Body of pancreas (tissue), 4 donors: Measurements from ENCODE around the gene NKX2-1. TPM values are rescaled to one million over a fixed set of nuclear protein-coding genes. Genes with fewer than 3 reads are reported as not detected.

Experiments
- ATAC-seq: fragments of 150-250 bp; one replicate; pipeline ENCODE4 v1.9.1; 2016
- DNase-seq, 4 donors: peaks; one replicate each; pipeline ENCODE4 v3.0.0-alpha.2; 2019
- H3K27ac ChIP-seq, 4 donors: fragments of 200-600 bp; sonication (generic); 1 replicate in 3 of 4; 2 replicates in 1 of 4; pipeline versions ENCODE4 v1.5.1 to v1.6.1; 2016 to 2019; ENCODE audit warnings: mild to moderate bottlenecking in 1 of 4, mixed read lengths in 1 of 4, moderate library complexity in 1 of 4
- H3K27me3 ChIP-seq, 2 donors: fragments of 200-600 bp; sonication (generic); one replicate each; pipeline ENCODE4 v1.6.0; 2016; ENCODE audit warnings: mild to moderate bottlenecking in 1 of 2
- H3K36me3 ChIP-seq, 2 donors: fragments of 200-600 bp; sonication (generic); replicated peaks in 1 of 2; 2 replicates each; pipeline ENCODE4 v1.5.1; 2016; ENCODE audit warnings: low read depth in 2 of 2; ENCODE audit not compliant: insufficient read depth in 1 of 2
- H3K4me1 ChIP-seq: fragments of 200-600 bp; sonication (generic); one replicate; pipeline ENCODE4 v1.6.0; 2016
- H3K4me3 ChIP-seq, 2 donors: fragments of 200-600 bp; sonication (generic); 1 replicate in 1 of 2; 2 replicates in 1 of 2; pipeline ENCODE4 v1.5.1; 2016 to 2019
- H3K9me3 ChIP-seq, 3 donors: fragments of 200-600 bp; sonication (generic); 1 replicate in 2 of 3; 2 replicates in 1 of 3; pipeline ENCODE4 v1.5.1; 2016
- CTCF ChIP-seq, 7 experiments: fragments of 450-650 bp in 4 of 7; fragments of 200-600 bp in 3 of 7; sonication (generic) in 3 of 7; IDR thresholded peaks; one replicate each; pipeline ENCODE4 v1.5.1; 2016 to 2019; ENCODE audit warnings: antibody characterized with exemption in 7 of 7
- POLR2A ChIP-seq, 3 donors: fragments of 450-650 bp; IDR thresholded peaks; one replicate each; pipeline ENCODE4 v1.6.1; 2016; ENCODE audit warnings: antibody characterized with exemption in 3 of 3, mild to moderate bottlenecking in 2 of 3
- WGBS, 2 donors: methylation state at CpG; one replicate each; pipeline ENCODE4 v1.1.5; 2017; 5-methylcytosine and 5-hydroxymethylcytosine counted together
- intact Hi-C: fragments of 100-400 bp; cut with DNase I; formaldehyde crosslinking; loops from one replicate; pipeline ENCODE4 v1.15.1; 2023
- total RNA-seq, 2 donors: library from RNA; depleted of rRNA; stranded (reverse); fragments of >200 nt; gene quantifications; one replicate each; pipeline ENCODE4 v1.1.0, GENCODE V29; 2016

Gene NKX2-1
- total RNA-seq, 2 donors from 2014 or later, result not detected

GRCh38 chr14:36498938-36499337, 21.1 kb downstream of the NKX2-1 start:
- H3K27ac ChIP-seq, result no peak overlapping the region
- ATAC-seq (no peak), DNase-seq (no peak)
- WGBS, 2 donors, result 0 to 2% methylated on average over 2 of the region's 2 CpGs
- H3K36me3 ChIP-seq, result no peaks in the 10 kb centered on the region
- peaks cover 2% of the 10 kb centered on the region for H3K4me1 ChIP-seq
- peaks cover 0 to 14% of the 10 kb centered on the region in 2 donors for H3K27me3 ChIP-seq
- intact Hi-C loops, result no loop called here
- no peaks in the 10 kb centered on the region for H3K9me3 ChIP-seq
- no peak overlapping the region for H3K4me3 ChIP-seq
- no peak for TF ChIP-seq CTCF (IDR thresholded peaks at IDR 0.05)
- TF ChIP-seq POLR2A (IDR thresholded peaks at IDR 0.05), result no peak

DNA sequence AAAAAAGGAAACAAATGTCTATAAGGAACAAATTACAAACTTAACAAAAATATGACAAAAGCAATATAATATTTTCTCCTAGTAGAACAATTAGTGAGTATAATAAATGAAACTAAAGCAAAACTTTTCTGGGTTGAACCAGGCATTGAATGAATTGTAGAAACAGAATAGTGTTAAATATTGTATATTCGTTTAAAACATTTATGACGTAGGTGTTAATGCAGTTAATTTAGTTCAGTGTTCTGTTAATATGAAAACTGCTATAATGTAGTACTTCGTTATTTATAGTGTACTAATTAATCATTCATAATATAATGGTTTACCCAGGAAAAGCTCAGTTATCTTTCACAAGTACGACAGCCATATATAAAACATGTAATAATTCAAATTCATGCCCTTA, 23.7 kb downstream of the NKX2-1 start:
- Histone ChIP-seq H3K36me3 (no peaks in the 10 kb centered on the region), H3K27me3 (peaks cover 0 to 12% of the 10 kb centered on the region in 2 donors), H3K4me3 (no peak overlapping the region), H3K9me3 (no peaks in the 10 kb centered on the region), H3K4me1 (no peaks in the 10 kb centered on the region), H3K27ac (no peak overlapping the region)
- TF ChIP-seq CTCF (IDR thresholded peaks at IDR 0.05), result no peak
- no peak for TF ChIP-seq POLR2A (IDR thresholded peaks at IDR 0.05)
- WGBS, 2 donors, result 44 to 61% methylated on average over 4 of the region's 4 CpGs
- no peak for DNase-seq
- no peak for ATAC-seq
- intact Hi-C loops, result no loop called here

DNA sequence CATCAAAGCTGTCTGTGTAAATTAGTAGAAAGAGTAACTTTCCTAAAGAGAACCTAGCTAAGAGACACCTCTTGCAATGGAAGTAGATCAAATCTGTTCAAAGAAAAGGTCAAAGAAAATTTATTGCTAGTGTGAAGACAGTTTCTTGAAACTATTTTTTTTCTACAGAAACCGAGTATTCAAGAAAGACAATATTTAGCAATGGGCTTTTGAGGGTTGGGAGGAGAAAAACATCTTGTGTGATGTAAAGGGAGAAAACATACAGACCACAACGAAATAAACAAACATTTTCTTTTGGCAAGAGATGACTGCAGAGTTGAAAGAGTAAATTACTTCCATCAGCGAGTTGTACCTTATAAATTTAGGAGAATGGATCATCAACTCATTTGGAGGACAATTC, 24.4 kb downstream of the NKX2-1 start:
- intact Hi-C loops, result no loop called here
- no peaks in the 10 kb centered on the region for H3K36me3 ChIP-seq
- no peak overlapping the region for H3K27ac ChIP-seq
- DNase-seq, result no peak
- ATAC-seq, result no peak
- H3K27me3 ChIP-seq, result peaks cover 0 to 12% of the 10 kb centered on the region in 2 donors
- H3K4me1 ChIP-seq, result no peaks in the 10 kb centered on the region
- TF ChIP-seq POLR2A (IDR thresholded peaks at IDR 0.05), result no peak
- TF ChIP-seq CTCF (IDR thresholded peaks at IDR 0.05), result no peak
- 5 to 6% methylated on average over 3 of the region's 3 CpGs for WGBS, 2 donors
- no peaks in the 10 kb centered on the region for H3K9me3 ChIP-seq
- H3K4me3 ChIP-seq, result no peak overlapping the region

GRCh38 chr14:36493761-36494160, 26.3 kb downstream of the NKX2-1 start:
- no peaks in the 10 kb centered on the region for H3K4me1 ChIP-seq
- intact Hi-C loops, result no loop called here
- ATAC-seq, result no peak
- no peak for TF ChIP-seq CTCF (IDR thresholded peaks at IDR 0.05)
- TF ChIP-seq POLR2A (IDR thresholded peaks at IDR 0.05), result no peak
- 11 to 29% methylated on average over 3 of the region's 3 CpGs for WGBS, 2 donors
- peaks cover 0 to 12% of the 10 kb centered on the region in 2 donors for H3K27me3 ChIP-seq
- H3K4me3 ChIP-seq, result no peak overlapping the region
- DNase-seq, result no peak
- H3K36me3 ChIP-seq, result no peaks in the 10 kb centered on the region
- no peak overlapping the region for H3K27ac ChIP-seq
- no peaks in the 10 kb centered on the region for H3K9me3 ChIP-seq

DNA sequence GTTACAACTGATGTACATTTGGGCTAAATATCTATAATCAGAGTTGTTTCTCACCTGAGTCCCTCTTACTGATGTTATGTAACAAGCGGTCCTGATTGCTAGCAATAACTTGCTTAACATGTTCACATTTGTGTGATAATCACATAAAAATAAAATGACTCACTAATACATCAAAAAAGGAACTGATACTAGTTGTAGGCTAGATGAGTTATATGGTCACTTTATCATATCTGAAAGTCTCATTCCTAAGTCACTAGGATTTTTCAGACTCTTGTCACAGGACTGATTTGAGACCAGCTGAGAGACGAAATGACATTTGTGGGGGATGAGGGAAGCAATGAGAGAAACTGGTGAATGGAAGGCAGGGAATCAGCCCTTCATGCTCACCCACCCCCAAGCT, 34.3 kb downstream of the NKX2-1 start:
- DNase-seq, result no peak
- intact Hi-C loops, result no loop called here
- H3K4me3 ChIP-seq, result no peak overlapping the region
- no peaks in the 10 kb centered on the region for H3K9me3 ChIP-seq
- no peak overlapping the region for H3K27ac ChIP-seq
- TF ChIP-seq POLR2A (IDR thresholded peaks at IDR 0.05) (no peak), CTCF (IDR thresholded peaks at IDR 0.05) (no peak)
- WGBS, 2 donors, result 43 to 47% methylated on average over 2 of the region's 2 CpGs
- no peak for ATAC-seq
- H3K36me3 ChIP-seq, result no peaks in the 10 kb centered on the region
- no peaks in the 10 kb centered on the region for H3K27me3 ChIP-seq
- H3K4me1 ChIP-seq, result no peaks in the 10 kb centered on the region
